ENCODE data around the gene TEX53.

DNA sequence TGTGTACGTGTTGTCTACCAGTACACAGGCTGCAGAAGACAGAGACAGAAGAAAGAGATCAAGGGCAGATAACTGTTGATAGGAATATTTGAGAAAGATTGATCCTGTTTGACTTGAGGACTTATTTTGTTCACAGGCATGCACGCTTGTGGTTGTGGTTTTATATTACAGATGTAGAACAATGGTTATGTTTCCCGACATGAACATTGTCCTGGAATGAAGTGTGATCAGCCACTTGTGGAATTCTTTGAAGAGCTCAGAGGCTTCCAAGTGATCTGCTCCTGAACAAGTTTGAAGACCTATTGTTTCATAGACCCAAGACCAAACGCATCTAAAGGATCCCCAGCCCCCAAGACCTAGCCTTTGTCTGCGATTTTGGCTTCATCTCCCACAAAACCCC lies 13.7 kb downstream of the TEX53 start:
- TF ChIP-seq TEAD4 (IDR thresholded peaks at IDR 0.05) = no peak
- TF ChIP-seq EP300 (IDR thresholded peaks at IDR 0.05; ENCODE audit: borderline replicate concordance) = no peak
- TF ChIP-seq TCF12 (IDR thresholded peaks at IDR 0.05; ENCODE audit: low read depth) = no peak
- TF ChIP-seq, protein P1, sequence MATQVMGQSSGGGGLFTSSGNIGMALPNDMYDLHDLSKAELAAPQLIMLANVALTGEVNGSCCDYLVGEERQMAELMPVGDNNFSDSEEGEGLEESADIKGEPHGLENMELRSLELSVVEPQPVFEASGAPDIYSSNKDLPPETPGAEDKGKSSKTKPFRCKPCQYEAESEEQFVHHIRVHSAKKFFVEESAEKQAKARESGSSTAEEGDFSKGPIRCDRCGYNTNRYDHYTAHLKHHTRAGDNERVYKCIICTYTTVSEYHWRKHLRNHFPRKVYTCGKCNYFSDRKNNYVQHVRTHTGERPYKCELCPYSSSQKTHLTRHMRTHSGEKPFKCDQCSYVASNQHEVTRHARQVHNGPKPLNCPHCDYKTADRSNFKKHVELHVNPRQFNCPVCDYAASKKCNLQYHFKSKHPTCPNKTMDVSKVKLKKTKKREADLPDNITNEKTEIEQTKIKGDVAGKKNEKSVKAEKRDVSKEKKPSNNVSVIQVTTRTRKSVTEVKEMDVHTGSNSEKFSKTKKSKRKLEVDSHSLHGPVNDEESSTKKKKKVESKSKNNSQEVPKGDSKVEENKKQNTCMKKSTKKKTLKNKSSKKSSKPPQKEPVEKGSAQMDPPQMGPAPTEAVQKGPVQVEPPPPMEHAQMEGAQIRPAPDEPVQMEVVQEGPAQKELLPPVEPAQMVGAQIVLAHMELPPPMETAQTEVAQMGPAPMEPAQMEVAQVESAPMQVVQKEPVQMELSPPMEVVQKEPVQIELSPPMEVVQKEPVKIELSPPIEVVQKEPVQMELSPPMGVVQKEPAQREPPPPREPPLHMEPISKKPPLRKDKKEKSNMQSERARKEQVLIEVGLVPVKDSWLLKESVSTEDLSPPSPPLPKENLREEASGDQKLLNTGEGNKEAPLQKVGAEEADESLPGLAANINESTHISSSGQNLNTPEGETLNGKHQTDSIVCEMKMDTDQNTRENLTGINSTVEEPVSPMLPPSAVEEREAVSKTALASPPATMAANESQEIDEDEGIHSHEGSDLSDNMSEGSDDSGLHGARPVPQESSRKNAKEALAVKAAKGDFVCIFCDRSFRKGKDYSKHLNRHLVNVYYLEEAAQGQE (IDR thresholded peaks at IDR 0.05; ENCODE audit: low read depth) = no peak
- TF ChIP-seq CEBPB (IDR thresholded peaks at IDR 0.05) = no peak
- TF ChIP-seq TAF1 (IDR thresholded peaks at IDR 0.05; ENCODE audit: low read depth) = no peak

Measured in Ishikawa (cell line).